Panc1 (cell line): ENCODE results near the gene AS3MT. TPM values are rescaled to one million over a fixed set of nuclear protein-coding genes. Genes with fewer than 3 reads are reported as not detected.

ENCODE experiments used
- ATAC-seq: fragments of 200-7000 bp; cut with Tn5 transposase; 2 replicates; pipeline ENCODE4 v1.9.1; 2020; ENCODE audit warnings: mild to moderate bottlenecking, moderate library complexity
- BruUV-seq: library from RNA; stranded (reverse); fragments of 400-500 nt; replicated peaks from 2 replicates; lab custom pipeline; 2021; lab: Mats Ljungman, UMichigan
- CTCF ChIA-PET: fragments of 300-600 bp; sonication (Branson Sonifier 250); formaldehyde crosslinking; loops from one replicate; lab custom pipeline; 2022; ENCODE audit warnings: antibody characterized with exemption; lab: Charles Lee
- POLR2A ChIA-PET: fragments of 300-600 bp; sonication (Branson Sonifier 250); formaldehyde crosslinking; loops from one replicate; lab custom pipeline; 2022; ENCODE audit warnings: antibody characterized with exemption; lab: Charles Lee
- DNase-seq: peaks from one replicate; pipeline ENCODE4 v3.0.0-alpha.2; 2010; ENCODE audit warnings: low read depth, low spot score
- H3K27ac ChIP-seq: 2 replicates; pipeline ENCODE4 v1.5.1; 2011; ENCODE audit warnings: mild to moderate bottlenecking, low read length, inconsistent platforms
- H3K27me3 ChIP-seq: fragments of 200-500 bp; sonication (Bioruptor generic); 2 replicates; pipeline ENCODE4 v1.6.0; 2014; ENCODE audit warnings: low read length, inconsistent platforms; ENCODE audit not compliant: control insufficient read depth, insufficient read depth
- H3K36me3 ChIP-seq: fragments of 200-500 bp; sonication (Bioruptor generic); 2 replicates; pipeline ENCODE4 v1.5.1; 2014; ENCODE audit warnings: inconsistent platforms, mild to moderate bottlenecking, low read length, moderate library complexity; ENCODE audit not compliant: control insufficient read depth, insufficient read depth
- H3K4me1 ChIP-seq: 2 replicates; pipeline ENCODE4 v1.5.1; 2011; ENCODE audit warnings: inconsistent platforms, mild to moderate bottlenecking, low read length, moderate library complexity; ENCODE audit not compliant: control insufficient read depth, insufficient read depth
- H3K4me3 ChIP-seq, 2 experiments: 2 replicates each; pipeline ENCODE4 v1.5.1; 2011 to 2012; ENCODE audit warnings: low read depth in 2 of 2, low read length in 2 of 2, mild to moderate bottlenecking in 2 of 2, inconsistent platforms in 1 of 2, moderate library complexity in 1 of 2
- H3K9me3 ChIP-seq: fragments of 200-500 bp; sonication (Bioruptor generic); 2 replicates; pipeline ENCODE4 v1.5.1; 2014; ENCODE audit warnings: low read depth, mild to moderate bottlenecking, inconsistent platforms, low read length, moderate library complexity; ENCODE audit not compliant: control insufficient read depth, insufficient read depth
- POLR2AphosphoS5 ChIP-seq: IDR thresholded peaks from 2 replicates; pipeline ENCODE4 v1.6.1; 2012; ENCODE audit warnings: mild to moderate bottlenecking, low read depth, low read length, moderate library complexity
- REST ChIP-seq, 2 experiments: IDR thresholded peaks; 2 replicates each; pipeline ENCODE4 v1.6.1; 2011 to 2012; ENCODE audit warnings: low read depth in 2 of 2, control low read depth in 1 of 2, low read length in 1 of 2, mild to moderate bottlenecking in 1 of 2, moderate library complexity in 1 of 2; ENCODE audit not compliant: insufficient read depth in 1 of 2
- SIN3A ChIP-seq: IDR thresholded peaks from 2 replicates; pipeline ENCODE4 v1.6.1; 2012; ENCODE audit warnings: low read depth, mild to moderate bottlenecking, low read length, moderate library complexity, borderline replicate concordance; ENCODE audit not compliant: insufficient read depth
- TCF7L2 ChIP-seq: IDR thresholded peaks from 2 replicates; pipeline ENCODE4 v1.6.1; 2011; ENCODE audit warnings: mild to moderate bottlenecking, low read depth, low read length, inconsistent platforms
- in situ Hi-C: cut with HindIII; loops from 2 replicates; pipeline ENCODE4 v1.10.0; 2016; ENCODE audit warnings: low sequenced_read_pairs, low pct_unique_long_range_greater_than_20kb
- intact Hi-C: fragments of 100-400 bp; cut with micrococcal nuclease; formaldehyde crosslinking; loops from one replicate; pipeline ENCODE4 v1.10.0; 2022; ENCODE audit not compliant: unreplicated experiment
- total RNA-seq: library from RNA; stranded (reverse); gene quantifications from one replicate; pipeline ENCODE4 v1.2.1, GENCODE V29; 2021; ENCODE audit not compliant: unreplicated experiment
- TF ChIP-seq, protein P1 (sequence below): fragments of 450-650 bp; IDR thresholded peaks from 2 replicates; pipeline ENCODE4 v1.5.1; 2017; ENCODE audit warnings: mild to moderate bottlenecking

AS3MT gene
- total RNA-seq, 1 experiment from 2014 or later: 4.0 TPM

GRCh38 chr10:102926842-102927241 is 57.6 kb downstream of the AS3MT start:
- no TSS peak for BruUV-seq
- in situ Hi-C loops: no loop called here
- no peak overlapping the region for H3K27ac ChIP-seq
- no peaks in the 10 kb centered on the region for H3K9me3 ChIP-seq
- no peaks in the 10 kb centered on the region for H3K27me3 ChIP-seq
- ChIA-PET POLR2A (no interaction called here), CTCF (no interaction called here)
- TF ChIP-seq POLR2AphosphoS5: no peak
- TF ChIP-seq SIN3A: no peak
- no peak for TF ChIP-seq REST (IDR thresholded peaks at IDR 0.05; ENCODE audit: insufficient read depth in 1 of 2, low read depth in 2 of 2, low read length in 1 of 2)
- TF ChIP-seq, protein P1, sequence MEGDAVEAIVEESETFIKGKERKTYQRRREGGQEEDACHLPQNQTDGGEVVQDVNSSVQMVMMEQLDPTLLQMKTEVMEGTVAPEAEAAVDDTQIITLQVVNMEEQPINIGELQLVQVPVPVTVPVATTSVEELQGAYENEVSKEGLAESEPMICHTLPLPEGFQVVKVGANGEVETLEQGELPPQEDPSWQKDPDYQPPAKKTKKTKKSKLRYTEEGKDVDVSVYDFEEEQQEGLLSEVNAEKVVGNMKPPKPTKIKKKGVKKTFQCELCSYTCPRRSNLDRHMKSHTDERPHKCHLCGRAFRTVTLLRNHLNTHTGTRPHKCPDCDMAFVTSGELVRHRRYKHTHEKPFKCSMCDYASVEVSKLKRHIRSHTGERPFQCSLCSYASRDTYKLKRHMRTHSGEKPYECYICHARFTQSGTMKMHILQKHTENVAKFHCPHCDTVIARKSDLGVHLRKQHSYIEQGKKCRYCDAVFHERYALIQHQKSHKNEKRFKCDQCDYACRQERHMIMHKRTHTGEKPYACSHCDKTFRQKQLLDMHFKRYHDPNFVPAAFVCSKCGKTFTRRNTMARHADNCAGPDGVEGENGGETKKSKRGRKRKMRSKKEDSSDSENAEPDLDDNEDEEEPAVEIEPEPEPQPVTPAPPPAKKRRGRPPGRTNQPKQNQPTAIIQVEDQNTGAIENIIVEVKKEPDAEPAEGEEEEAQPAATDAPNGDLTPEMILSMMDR: no peak
- TF ChIP-seq TCF7L2: no peak
- no peak overlapping the region for H3K4me3 ChIP-seq
- H3K4me1 ChIP-seq: peaks cover 24% of the 10 kb centered on the region
- intact Hi-C loops: no loop called here
- ATAC-seq: no peak
- no peaks in the 10 kb centered on the region for H3K36me3 ChIP-seq
- DNase-seq: no peak

DNA sequence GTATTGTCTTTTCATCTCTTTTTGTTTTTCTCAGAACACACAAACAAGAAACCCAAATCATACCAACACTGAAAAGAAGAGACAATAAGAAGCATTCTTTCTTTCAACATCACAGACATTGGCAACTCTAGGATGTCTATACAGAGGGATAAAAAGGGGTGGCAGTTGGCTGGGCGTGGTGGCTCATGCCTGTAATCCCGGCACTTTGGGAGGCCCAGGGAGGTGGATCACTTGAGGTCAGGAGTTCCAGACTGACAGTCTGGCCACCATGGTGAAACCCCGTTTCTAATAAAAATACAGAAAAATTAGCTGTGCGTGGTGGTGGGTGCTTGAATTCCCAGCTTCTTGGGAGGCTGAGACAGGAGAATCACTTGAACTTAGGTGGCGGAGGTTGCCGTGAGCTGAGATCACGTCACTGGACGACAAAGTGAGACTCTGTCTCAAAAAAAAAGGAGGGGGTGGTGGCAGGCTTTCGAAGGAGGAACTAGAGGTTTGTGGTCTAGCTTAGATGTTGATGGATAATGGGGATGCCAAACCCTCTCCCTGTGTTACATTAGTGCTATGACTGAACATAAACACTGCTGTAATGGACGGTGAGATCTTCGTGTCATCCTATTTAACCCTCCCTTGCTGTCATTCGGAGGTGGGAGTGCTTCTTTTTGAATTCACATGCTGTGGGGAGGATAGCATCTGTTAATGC is 58.2 kb downstream of the AS3MT start:
- Histone ChIP-seq H3K9me3 (no peaks in the 10 kb centered on the region), H3K27me3 (no peaks in the 10 kb centered on the region)
- in situ Hi-C loops: no loop called here

More for the DNA sequence above, 58.2 kb downstream of the AS3MT start:
- H3K4me1 ChIP-seq: peaks cover 18% of the 10 kb centered on the region
- no peak overlapping the region for H3K4me3 ChIP-seq
- intact Hi-C loops: no loop called here
- ChIA-PET CTCF (no interaction called here), POLR2A (no interaction called here)
- no peaks in the 10 kb centered on the region for H3K36me3 ChIP-seq
- ATAC-seq (no peak), DNase-seq (no peak)
- TF ChIP-seq TCF7L2 (no peak), REST (IDR thresholded peaks at IDR 0.05; ENCODE audit: insufficient read depth in 1 of 2, low read depth in 2 of 2, low read length in 1 of 2) (no peak), SIN3A (no peak), POLR2AphosphoS5 (no peak)
- TF ChIP-seq, protein P1: no peak
- H3K27ac ChIP-seq: no peak overlapping the region
- BruUV-seq: no TSS peak
